Breast epithelium (tissue), 4 donors: ENCODE measurements around the gene KRTAP20-2. TPM values are rescaled to one million over a fixed set of nuclear protein-coding genes. Genes with fewer than 3 reads are reported as not detected.

Experiments
- DNase-seq, 2 donors: peaks; one replicate each; pipeline ENCODE4 v3.0.0-alpha.2; 2019; ENCODE audit warnings: low spot score in 2 of 2
- H3K27ac ChIP-seq, 2 donors: fragments of 200-600 bp; sonication (generic) in 1 of 2; one replicate each; pipeline ENCODE4 v1.5.1; 2016 to 2019; ENCODE audit warnings: mild to moderate bottlenecking in 1 of 2
- H3K27me3 ChIP-seq, 2 donors: fragments of 200-600 bp; sonication (generic) in 1 of 2; one replicate each; pipeline versions ENCODE4 v1.5.1 to v1.6.0; 2017 to 2019; ENCODE audit warnings: control low read depth in 1 of 2, mild to moderate bottlenecking in 1 of 2
- H3K36me3 ChIP-seq: fragments of 200-600 bp; one replicate; pipeline ENCODE4 v1.5.1; 2019
- H3K4me1 ChIP-seq, 2 donors: fragments of 200-600 bp; sonication (generic); one replicate each; pipeline ENCODE4 v1.5.1; 2016 to 2019; ENCODE audit warnings: control low read depth in 1 of 2
- H3K4me3 ChIP-seq, 3 donors: fragments of 200-600 bp; sonication (generic); 1 replicate in 2 of 3; 2 replicates in 1 of 3; pipeline ENCODE4 v1.5.1; 2016 to 2019; ENCODE audit warnings: mild to moderate bottlenecking in 3 of 3, moderate library complexity in 2 of 3
- H3K9me3 ChIP-seq, 2 donors: fragments of 200-600 bp; sonication (generic) in 1 of 2; one replicate each; pipeline ENCODE4 v1.5.1; 2016 to 2019; ENCODE audit warnings: control low read depth in 1 of 2
- POLR2A ChIP-seq: fragments of 450-650 bp; IDR thresholded peaks from one replicate; pipeline ENCODE4 v1.6.1; 2016; ENCODE audit warnings: antibody characterized with exemption, mild to moderate bottlenecking, moderate library complexity
- POLR2AphosphoS5 ChIP-seq, 3 donors: sonication (generic); formaldehyde crosslinking; IDR thresholded peaks; one replicate each; pipeline ENCODE4 v1.6.1; 2017; ENCODE audit warnings: antibody characterized with exemption in 3 of 3
- intact Hi-C: fragments of 100-400 bp; cut with DNase I; formaldehyde crosslinking; loops from one replicate; pipeline ENCODE4 v1.15.1; 2023; ENCODE audit warnings: low total_unique reads
- total RNA-seq, 3 donors: library from RNA; depleted of rRNA; stranded (reverse); fragments of >200 nt; gene quantifications; one replicate each; pipeline ENCODE4 v1.1.0, GENCODE V29; 2016
- TF ChIP-seq, protein P1 (sequence below), 3 donors: fragments of 450-650 bp; IDR thresholded peaks; one replicate each; pipeline ENCODE4 v1.5.1; 2016 to 2017; ENCODE audit warnings: antibody characterized with exemption in 3 of 3, mild to moderate bottlenecking in 3 of 3, moderate library complexity in 3 of 3

The KRTAP20-2 gene
- total RNA-seq, 3 donors from 2014 or later = not detected

DNA sequence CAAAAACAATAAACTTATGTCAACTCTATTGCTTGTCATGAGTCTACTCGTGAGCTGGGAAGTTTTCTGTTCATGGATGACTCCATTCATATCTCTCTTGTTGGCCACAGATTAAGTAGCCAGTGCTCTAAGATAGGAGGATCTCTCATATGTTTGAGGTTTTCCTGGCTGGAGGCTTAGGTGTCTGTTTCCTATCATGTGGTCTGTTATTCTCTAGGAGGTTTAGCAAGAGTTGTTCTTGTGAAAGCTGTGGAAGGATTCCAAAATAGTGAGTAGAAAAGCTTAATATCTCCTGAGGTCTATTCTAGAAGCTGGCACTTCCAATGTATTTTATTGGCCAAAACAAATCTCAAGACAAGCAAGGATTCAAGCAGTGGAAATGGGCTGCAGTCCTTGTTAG, 5.8 kb upstream of the KRTAP20-2 start:
- intact Hi-C loops = no loop called here
- H3K4me3 ChIP-seq = no peak overlapping the region
- no peaks in the 10 kb centered on the region for H3K4me1 ChIP-seq
- TF ChIP-seq, protein P1, sequence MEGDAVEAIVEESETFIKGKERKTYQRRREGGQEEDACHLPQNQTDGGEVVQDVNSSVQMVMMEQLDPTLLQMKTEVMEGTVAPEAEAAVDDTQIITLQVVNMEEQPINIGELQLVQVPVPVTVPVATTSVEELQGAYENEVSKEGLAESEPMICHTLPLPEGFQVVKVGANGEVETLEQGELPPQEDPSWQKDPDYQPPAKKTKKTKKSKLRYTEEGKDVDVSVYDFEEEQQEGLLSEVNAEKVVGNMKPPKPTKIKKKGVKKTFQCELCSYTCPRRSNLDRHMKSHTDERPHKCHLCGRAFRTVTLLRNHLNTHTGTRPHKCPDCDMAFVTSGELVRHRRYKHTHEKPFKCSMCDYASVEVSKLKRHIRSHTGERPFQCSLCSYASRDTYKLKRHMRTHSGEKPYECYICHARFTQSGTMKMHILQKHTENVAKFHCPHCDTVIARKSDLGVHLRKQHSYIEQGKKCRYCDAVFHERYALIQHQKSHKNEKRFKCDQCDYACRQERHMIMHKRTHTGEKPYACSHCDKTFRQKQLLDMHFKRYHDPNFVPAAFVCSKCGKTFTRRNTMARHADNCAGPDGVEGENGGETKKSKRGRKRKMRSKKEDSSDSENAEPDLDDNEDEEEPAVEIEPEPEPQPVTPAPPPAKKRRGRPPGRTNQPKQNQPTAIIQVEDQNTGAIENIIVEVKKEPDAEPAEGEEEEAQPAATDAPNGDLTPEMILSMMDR (IDR thresholded peaks at IDR 0.05) = no peak
- TF ChIP-seq POLR2A = no peak
- no peak for TF ChIP-seq POLR2AphosphoS5 (IDR thresholded peaks at IDR 0.05)
- H3K27me3 ChIP-seq = no peaks in the 10 kb centered on the region
- no peaks in the 10 kb centered on the region for H3K36me3 ChIP-seq
- no peak for DNase-seq
- no peak overlapping the region for H3K27ac ChIP-seq
- H3K9me3 ChIP-seq = peaks cover 0 to 10% of the 10 kb centered on the region in 2 donors

DNA sequence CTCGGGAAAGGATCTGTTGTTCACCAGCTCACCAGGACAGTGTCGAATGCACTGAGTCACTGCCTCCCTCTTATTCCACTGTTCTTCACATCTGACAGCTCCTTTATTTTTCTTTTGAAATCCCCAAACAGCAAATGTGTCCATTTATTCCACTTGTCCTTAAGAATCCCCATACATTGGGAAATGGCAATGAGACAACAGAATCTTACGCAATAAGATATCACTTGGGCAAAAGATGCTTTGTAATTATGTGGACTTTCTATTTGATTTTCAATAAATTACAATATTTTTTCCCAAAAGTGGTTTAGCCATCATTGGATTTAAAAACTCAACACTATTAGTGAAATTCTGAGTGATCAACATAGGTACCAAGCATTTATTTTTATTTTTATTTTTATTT, 3.7 kb downstream of the KRTAP20-2 start:
- Histone ChIP-seq H3K4me1 (no peaks in the 10 kb centered on the region), H3K27ac (no peak overlapping the region), H3K4me3 (no peak overlapping the region), H3K36me3 (no peaks in the 10 kb centered on the region), H3K27me3 (no peaks in the 10 kb centered on the region), H3K9me3 (no peaks in the 10 kb centered on the region)
- intact Hi-C loops = no loop called here
- DNase-seq = no peak
- no peak for TF ChIP-seq POLR2A
- no peak for TF ChIP-seq POLR2AphosphoS5 (IDR thresholded peaks at IDR 0.05)

DNA sequence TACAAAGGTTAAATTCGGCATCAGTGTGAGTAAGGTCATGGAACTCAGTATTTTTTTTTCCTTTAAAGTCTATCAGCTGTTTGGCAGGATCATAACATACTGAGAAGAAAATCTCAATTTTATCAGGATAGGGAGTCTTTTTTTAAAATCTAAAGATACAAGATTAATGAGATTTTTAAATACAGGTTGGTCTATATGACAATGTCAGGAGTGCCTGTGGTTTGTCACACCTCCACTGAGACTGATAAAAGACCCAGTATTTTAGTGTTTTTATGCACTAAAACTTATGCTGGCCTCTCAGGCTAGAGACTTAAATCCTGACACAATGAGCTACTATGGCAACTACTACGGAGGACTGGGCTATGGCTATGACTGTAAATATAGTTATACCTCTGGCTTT, 7.6 kb downstream of the KRTAP20-2 start, which contains the start of gene KRTAP20-3:
Gene KRTAP20-3, plus strand, starts transcription at position 301 of the 400 bp plus-strand sequence.
- DNase-seq = no peak
- Histone ChIP-seq H3K4me1 (no peaks in the 10 kb centered on the region), H3K27me3 (no peaks in the 10 kb centered on the region), H3K36me3 (no peaks in the 10 kb centered on the region), H3K27ac (no peak within 1 kb of the TSS), H3K4me3 (no peak within 1 kb of the TSS), H3K9me3 (no peaks in the 10 kb centered on the region)
- no peak for TF ChIP-seq POLR2AphosphoS5 (IDR thresholded peaks at IDR 0.05)
- TF ChIP-seq, protein P1 (IDR thresholded peaks at IDR 0.05) = no peak
- TF ChIP-seq POLR2A = no peak
- intact Hi-C loops = no loop called here

DNA sequence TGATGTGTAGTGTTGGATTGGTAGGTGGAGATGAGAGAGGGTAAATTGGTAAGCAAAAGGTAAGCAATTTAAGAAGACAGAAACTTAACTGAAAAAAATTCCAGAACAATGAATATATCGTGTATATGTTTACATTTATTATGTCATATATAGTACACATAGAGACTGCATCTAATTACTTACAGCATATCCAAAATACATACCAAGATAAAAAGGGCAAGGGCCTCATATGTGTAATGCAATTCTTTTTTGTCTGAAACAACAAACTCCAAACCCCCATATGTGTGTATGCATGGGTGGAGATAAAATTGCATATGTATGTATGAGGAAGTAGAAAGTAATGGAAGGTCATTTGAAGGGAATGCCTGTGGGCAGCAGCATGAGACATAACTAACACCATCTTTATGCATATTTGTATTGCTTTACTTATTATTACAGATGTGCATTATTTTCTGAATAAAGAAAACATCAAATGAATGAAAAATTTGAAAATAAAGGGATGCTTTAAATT, 12.0 kb downstream of the KRTAP20-2 start:
- DNase-seq = no peak
- H3K27ac ChIP-seq = no peak overlapping the region
- no peaks in the 10 kb centered on the region for H3K36me3 ChIP-seq
- no peaks in the 10 kb centered on the region for H3K4me1 ChIP-seq
- H3K27me3 ChIP-seq = no peaks in the 10 kb centered on the region
- H3K4me3 ChIP-seq = no peak overlapping the region
- intact Hi-C loops = no loop called here
- TF ChIP-seq, protein P1 (IDR thresholded peaks at IDR 0.05) = no peak
- no peak for TF ChIP-seq POLR2AphosphoS5 (IDR thresholded peaks at IDR 0.05)
- no peak for TF ChIP-seq POLR2A
- H3K9me3 ChIP-seq = no peaks in the 10 kb centered on the region

DNA sequence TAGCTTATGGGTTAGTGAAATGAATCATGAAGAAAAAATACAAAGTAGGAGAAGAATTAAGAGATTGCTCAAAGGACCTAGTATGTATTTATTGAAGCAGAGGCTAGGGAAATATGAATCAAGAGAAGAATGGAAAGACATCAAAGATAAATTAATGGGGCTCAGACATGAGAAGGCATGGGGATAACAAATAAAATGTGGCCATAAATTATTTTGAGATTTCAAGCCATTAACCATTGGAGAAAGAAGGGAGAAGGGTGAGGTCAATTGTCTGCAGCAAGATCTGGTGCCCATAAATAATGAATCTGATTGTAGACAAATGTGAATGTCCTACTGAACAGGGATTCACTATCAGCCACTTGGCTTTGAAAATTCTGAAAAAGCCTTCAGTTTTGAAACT, 17.9 kb downstream of the KRTAP20-2 start:
- no peaks in the 10 kb centered on the region for H3K36me3 ChIP-seq
- DNase-seq = no peak
- TF ChIP-seq POLR2AphosphoS5 (IDR thresholded peaks at IDR 0.05) = no peak
- TF ChIP-seq, protein P1 (IDR thresholded peaks at IDR 0.05) = no peak
- TF ChIP-seq POLR2A = no peak
- H3K27me3 ChIP-seq = no peaks in the 10 kb centered on the region
- intact Hi-C loops = no loop called here
- no peak overlapping the region for H3K4me3 ChIP-seq
- H3K9me3 ChIP-seq = no peaks in the 10 kb centered on the region
- H3K27ac ChIP-seq = no peak overlapping the region
- no peaks in the 10 kb centered on the region for H3K4me1 ChIP-seq

DNA sequence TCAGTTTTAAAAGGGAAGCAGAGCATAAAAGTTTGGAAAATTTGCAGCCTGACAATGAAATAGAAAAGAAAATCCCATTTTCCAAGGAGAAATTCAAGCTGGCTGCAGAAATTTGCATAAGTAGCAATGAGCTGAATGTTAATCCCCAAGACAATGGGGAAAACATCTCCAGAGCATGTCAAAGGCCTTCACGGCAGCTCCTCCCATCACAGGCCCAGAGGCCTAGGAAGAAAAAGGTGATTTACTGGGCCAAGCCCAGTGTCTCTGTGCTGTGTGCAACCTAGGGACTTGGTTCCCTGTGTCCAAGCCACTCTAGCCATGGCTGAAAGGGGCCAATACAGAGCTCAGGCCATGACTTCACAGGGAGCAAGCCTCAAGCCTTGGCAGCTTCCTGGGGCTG, 33.8 kb downstream of the KRTAP20-2 start:
- H3K4me3 ChIP-seq = no peak overlapping the region
- H3K27me3 ChIP-seq = no peaks in the 10 kb centered on the region
- H3K9me3 ChIP-seq = no peaks in the 10 kb centered on the region
- TF ChIP-seq, protein P1 (IDR thresholded peaks at IDR 0.05) = no peak
- no peak for TF ChIP-seq POLR2A
- no peak for DNase-seq
- no peaks in the 10 kb centered on the region for H3K36me3 ChIP-seq
- intact Hi-C loops = no loop called here
- H3K27ac ChIP-seq = no peak overlapping the region
- no peaks in the 10 kb centered on the region for H3K4me1 ChIP-seq
